Left renal cortex interstitium (tissue), 4 donors: ENCODE results near the gene B3GNT7. TPM values are rescaled to one million over a fixed set of nuclear protein-coding genes. Genes with fewer than 3 reads are reported as not detected.
"Not testable (repeated sequence)": the region's sequence is repeated elsewhere in the genome, so short reads cannot be mapped to it uniquely, and the experiment has no call there.

Source experiments
- DNase-seq, 4 donors: peaks; one replicate each; pipeline ENCODE4 v3.0.0-alpha.2; 2013; ENCODE audit warnings: low read depth in 4 of 4, low spot score in 2 of 4, missing footprints in 1 of 4
- polyA plus RNA-seq, 4 donors: library from polyadenylated mRNA; unstranded; fragments of 120-200 nt; gene quantifications; one replicate each; pipeline ENCODE4 v1.2.1, GENCODE V29; 2013; ENCODE audit not compliant: insufficient read length in 4 of 4

Gene B3GNT7
- polyA plus RNA-seq, 4 donors, result 2.7 to 4.2 (median 3.5) TPM

DNA sequence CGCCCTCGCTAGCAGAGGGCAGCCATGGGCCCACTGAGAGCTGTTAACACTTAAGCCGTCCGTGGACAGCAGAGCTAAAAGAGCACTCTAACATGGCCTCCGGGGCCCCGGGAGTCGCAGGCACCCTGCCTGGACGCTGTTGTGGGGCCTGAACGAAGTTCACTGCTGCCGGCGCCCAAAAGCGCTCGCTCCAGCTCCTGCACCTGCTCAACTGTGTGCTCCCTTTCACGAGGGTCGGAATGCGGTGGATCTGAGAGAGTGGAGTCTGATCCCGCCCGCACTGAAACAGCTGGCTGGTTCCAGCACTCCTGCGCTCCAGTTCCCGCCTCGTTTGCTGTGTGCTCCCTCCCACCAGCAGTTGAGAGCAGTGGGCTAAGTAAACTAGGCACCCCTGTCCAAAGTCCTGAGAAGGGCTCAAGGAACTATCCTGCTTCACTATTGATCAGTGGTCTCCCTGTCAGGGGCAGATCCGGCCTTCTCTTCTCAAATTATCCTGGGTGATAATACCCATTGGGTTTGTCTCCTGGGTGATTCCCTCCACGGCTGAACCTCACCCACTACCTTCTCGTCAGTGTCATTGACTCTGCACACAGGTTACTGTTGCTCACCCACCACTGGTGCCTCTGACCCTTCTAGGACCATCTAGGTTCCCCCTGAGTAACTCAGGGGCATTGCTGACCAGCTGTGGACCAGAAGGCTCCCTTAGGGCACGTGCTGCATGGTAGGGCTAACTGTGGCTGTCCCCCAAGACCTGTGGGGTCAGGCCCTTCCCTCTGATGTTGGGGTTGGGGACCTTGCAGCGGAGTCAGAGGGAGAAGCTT is 23.5 kb downstream of the B3GNT7 start:
- no peak for DNase-seq

DNA sequence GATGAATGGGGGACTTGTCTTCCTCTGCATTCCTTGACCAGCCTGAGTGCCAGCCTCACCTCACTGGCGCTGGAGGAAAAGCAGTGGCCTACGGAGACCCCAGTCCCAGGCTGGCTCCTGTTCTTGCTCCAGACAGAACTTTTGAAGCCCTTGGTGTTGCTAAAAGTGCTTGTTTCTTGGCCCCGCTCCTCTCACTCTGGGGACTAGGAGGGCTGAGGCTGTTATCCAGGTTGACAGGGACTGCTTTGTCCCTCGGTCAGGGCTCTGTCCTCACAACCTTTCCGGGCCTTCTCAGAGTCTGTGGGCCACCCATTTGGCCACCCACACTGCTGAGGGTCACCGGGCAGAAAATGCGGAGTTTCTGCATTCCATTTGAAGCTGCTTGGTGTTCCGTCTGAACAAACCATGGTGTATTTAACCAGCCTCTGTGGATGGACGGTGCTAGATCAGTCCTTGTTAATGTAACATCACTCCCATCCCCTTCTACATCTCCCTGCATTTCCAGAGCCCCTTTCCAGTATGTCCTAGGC is 25.6 kb downstream of the B3GNT7 start:
- DNase-seq, result no peak

DNA sequence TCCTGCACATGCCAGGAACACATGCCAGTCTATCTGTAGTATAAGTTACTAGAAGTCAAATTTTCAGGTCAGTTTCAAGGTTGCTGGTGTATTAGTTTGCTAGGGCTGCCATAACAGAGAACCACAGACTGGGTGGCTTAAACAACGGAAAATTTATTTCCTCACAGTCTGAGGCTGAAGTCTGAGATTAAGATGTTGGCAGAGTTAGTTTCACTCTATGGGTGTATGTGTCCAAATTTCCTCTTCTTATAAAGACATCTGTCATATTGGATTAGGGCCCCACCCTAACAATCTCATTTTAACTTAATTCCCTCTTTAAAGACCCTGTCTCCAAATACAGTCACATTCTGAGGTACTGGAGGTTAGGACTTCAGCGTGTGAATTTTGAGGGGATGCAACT is 26.5 kb downstream of the B3GNT7 start:
- no peak for DNase-seq

DNA sequence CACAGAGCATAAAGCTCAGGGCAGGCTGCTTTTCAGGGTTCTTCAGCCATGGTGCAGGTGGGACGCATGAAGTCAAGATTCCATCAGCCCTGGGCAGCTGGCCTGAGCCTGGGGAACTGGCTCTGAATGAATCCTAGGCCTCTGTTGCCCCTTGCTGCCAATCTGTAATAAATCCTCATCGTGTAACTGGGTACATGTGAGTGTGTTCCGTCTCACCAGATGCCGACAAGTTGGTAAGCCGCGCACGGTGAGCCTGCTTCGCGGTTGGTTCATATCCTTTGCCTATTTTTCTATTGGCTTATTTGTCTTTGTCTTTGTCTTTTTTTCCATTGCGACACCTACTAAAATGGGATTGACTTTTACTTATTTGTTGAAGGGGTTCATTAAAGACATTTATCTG is 27.7 kb downstream of the B3GNT7 start:
- no peak for DNase-seq

DNA sequence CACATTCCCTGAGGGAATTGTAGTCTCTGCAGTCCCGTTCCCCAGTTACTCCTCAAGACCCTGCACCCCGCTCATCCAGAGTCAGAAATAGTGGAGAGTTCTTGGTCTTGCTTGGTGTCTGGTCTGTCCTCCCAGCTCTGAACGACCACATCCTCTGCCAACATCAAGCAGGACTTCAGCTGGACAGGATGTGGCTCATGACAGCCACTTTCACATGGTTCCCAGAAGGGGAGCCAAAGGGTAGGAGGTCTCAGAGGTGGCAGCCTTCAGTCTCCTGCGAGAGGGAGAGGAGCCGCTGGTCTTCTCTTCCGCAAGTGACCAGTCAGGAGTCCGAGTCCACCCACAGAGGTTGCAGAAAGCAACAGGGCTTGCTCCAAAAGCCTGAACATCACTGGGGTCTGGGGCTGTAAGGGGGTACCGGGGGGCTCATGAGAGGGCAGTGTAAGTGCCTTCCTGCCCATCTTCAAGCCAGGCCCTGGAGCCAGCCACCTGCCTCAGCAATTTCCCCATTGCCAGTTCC is 29.8 kb downstream of the B3GNT7 start:
- DNase-seq, result no peak

DNA sequence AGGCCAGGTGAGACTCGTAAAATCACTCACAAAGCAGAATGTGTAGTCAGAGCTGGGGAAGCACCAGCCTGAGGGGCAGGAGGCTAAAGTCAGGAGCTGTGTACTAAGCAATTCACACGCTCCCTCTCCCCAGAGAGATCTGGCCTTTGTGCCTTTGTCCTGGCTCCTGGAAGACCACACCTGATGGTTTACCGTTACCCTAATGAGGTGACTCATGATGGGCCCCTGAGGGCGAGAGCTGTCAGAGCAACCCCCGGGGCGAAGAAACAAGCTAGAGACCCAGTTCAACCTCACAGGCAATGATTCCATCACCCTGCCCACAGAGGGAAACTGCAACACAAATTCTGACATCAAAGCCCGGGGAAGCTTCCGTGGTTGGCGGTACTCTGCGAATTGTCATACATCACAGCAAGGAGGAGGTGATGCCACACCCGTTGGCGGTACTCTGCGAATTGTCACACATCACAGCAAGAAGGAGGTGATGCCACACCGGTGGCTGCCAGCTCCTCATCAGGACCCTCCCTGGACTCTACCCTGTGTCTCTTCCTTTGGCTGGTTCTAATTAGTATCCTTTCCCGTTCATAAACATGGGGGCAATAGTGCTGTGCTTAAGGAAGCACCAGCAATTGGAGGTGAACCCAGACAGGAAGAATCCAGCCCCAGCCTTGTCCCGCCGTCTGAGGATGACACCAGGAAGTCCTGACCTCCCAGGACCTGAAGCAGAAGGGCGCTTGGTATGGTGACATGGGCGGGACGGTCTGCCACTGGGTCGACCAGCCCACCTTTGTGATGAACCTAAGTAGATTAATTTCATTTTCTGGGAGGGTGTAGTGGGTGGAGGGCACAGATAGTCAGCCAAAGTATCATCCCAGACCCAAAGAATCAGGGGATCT is 30.5 kb downstream of the B3GNT7 start:
- DNase-seq, result no peak

DNA sequence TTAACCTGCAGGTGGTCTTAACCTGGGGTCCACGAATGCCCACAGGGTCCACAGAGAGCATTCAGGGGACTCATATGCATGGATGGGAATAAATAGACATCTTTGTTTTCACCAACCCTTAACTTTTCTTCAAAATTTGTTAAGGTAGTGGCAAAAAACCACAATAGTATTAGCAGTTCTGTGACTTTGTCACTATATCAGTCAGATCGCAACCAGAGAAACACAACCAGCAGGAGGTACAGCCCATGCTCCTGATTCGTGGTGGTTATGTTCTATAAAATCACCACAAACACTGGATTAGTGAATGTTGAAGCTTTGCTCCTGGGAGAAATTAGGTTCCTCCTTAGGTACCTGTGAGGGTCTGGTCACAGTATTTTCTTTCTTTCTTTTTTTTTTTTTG is 31.6 kb downstream of the B3GNT7 start:
- DNase-seq, result no peak

DNA sequence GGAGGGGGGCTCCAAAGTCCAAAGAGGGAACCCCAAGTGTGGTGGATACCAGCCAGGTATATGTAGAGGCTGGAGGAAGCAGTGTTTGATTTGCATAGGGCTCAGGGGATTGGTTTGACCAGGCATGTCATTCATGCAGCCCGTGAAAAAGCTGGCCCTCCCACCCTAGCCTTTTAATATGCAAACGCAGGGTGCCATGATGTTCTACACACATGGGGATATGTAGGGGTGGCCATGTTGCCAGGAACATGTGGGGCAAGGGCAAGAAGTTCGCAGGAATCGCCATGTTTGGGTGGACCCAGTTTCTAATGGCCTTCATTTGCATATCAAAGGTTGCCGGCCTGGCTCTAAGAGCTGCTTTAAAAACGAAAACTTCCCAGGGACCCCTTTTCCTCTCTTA is 33.6 kb downstream of the B3GNT7 start:
- no peak for DNase-seq

DNA sequence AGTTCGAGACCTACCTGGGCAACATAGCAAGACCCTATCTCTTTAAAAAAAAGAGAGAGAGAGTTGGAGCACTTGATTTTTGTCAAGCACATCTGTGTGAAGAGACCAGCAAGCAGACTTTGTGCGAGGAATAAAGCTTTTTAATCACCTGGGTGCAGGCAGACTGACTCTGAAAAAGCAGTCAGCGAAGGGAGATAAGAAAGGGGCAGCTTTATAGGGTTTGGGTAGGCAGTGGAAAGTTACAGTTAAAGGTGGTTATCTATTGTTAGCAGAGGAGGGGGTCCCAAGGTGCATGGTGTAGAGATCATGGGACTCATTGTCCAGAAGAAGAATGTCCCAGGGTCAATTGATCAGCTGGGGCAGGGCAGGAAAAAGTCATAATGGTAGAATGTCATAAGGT is 34.4 kb downstream of the B3GNT7 start:
- DNase-seq, result no peak

DNA sequence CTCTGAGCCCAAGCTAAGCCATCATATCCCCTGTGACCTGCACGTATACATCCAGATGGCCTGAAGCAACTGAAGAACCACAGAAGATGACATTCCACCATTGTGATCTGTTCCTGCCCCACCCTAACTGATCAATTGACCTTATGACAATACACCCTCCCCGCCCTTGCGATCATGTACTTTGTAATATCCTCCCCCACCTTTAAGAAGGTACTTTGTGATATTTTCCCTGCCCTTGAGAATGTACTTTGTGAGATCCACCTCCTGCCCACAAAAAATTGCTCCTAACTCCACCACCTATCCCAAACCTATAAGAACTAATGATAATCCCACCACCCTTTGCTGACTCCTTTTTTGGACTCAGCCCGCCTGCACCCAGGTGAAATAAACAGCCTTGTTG is 34.9 kb downstream of the B3GNT7 start:
- not testable (repeated sequence) for DNase-seq

DNA sequence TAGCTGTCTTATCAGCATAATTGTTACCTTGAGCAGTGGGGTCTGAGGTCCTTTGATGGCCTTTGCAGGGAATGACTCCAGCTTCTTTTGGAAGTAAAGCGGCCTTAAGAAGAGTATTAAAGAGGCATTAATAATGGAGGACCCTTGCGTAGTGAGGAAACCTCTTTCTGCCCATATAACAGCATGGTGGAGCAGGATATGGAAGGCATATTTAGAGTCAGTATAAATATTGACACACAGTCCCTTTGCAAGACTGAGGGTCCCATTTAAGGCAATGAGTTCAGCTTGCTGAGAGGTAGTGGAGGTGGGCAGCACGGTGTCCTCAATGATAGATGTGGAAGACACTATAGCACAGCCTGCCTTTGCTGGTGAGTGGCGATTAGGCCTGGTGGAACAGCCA is 36.1 kb downstream of the B3GNT7 start:
- DNase-seq, result no peak

DNA sequence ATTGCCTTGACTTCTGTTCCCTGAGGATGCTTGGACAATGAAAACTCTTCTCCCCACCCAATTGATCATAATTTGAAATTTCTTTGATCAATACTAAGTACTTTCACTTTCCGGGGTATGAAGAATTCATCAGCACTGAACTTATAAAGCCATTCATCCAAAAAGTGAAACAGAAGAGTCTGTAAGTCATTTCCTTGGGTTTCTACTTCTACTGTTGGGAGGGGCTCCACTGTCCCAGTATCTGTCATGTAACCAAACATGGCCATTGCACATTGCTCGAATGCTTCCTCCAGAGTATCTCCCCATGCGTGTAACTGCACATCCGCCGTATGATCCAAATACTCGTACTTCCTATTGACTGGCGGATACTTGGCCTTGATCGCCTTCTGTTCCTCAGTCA is 38.5 kb downstream of the B3GNT7 start:
- no peak for DNase-seq

DNA sequence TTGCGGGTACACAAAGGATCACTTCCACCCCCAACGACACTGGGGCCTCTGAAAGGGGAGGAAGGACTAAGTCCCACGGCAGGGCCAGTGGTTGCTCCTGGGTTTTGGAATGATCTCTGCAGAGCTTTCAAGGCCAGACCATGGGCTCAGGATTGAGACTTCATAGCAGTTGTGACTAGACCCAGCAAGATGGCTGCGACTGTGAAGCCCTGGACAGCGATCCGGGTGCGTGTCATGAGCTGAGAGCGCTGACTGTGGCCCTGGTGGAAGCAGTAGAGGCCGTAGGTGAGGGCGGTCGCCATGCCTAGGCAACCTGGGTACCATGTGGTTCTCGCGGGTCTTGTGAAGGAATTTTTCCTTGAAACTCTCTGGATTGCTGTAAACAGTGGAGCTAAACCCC is 41.4 kb downstream of the B3GNT7 start:
- no peak for DNase-seq

DNA sequence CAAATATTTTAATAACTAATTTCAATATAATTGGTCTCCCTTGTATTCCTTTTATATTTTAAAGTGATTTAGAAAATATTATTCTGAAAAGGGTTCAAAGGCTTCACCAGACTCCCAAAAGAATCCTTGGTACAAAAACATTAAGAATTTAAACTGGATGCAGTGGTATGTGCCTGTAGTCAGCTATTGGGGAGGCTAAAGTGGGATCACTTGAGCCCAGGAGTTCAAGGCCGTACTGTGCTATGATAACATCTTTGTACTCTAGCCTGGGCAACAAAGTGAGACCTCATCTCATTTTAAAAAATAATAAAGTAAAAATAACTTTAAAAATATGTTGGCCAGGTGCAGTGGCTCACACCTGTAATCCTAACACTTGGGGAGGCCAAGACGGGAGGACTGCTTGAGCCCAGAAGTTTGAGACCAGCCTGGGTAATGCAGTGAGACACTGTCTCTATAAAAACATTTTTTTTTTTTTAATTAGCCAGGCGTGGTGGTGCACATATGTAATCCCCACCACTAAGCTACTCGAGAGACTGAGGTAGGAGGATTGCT is 54.1 kb downstream of the B3GNT7 start:
- no peak for DNase-seq

DNA sequence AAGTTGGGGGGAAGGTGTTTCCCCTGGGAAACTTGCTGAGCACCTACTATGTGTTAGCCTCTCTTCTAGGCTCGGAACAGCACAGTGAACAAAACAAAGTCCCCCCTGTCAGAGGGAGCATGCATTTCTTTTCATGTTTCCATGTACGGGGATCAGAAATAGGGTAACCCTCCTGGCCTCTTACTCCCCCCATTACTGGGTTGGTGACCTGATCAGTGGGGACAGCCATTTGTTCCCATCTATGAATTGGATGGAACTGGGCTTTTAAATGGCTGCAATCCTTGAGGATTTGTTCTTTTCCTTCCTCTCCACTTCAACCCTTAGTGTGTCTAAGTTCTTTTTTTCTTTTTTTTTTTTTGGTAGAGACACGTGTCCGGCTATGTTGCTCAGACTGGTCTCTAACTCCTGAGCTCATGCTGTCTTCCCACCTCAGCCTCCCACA is 55.1 kb downstream of the B3GNT7 start:
- DNase-seq, result no peak

Other genes starting within 250 kb of the B3GNT7 start
- gene ARMC9, start 197.1 kb upstream of the B3GNT7 start, polyA plus RNA-seq, result 10 to 100 TPM; 23.9 to 36.5 (median 28.8) TPM
- gene NCL, start 68.8 kb downstream of the B3GNT7 start, polyA plus RNA-seq, result 1,000 to 10,000 TPM in 3 of 4 donors, 100 to 1,000 TPM in 1; 951 to 1,193 (median 1,013) TPM
- gene NMUR1, start 134.7 kb downstream of the B3GNT7 start, polyA plus RNA-seq, result 1 to 10 TPM in 1 of 4 donors, under 1 TPM in 3; 0.55 to 1.4 (median 0.74) TPM
- not detected for gene TEX44, start 197.2 kb downstream of the B3GNT7 start, polyA plus RNA-seq